Measurements from ENCODE around the gene ALG12.

The ALG12 gene

GRCh38 chr22:49910229-49911155 lies 7.7 kb downstream of the ALG12 start:
- no peak for DNase-seq

DNA sequence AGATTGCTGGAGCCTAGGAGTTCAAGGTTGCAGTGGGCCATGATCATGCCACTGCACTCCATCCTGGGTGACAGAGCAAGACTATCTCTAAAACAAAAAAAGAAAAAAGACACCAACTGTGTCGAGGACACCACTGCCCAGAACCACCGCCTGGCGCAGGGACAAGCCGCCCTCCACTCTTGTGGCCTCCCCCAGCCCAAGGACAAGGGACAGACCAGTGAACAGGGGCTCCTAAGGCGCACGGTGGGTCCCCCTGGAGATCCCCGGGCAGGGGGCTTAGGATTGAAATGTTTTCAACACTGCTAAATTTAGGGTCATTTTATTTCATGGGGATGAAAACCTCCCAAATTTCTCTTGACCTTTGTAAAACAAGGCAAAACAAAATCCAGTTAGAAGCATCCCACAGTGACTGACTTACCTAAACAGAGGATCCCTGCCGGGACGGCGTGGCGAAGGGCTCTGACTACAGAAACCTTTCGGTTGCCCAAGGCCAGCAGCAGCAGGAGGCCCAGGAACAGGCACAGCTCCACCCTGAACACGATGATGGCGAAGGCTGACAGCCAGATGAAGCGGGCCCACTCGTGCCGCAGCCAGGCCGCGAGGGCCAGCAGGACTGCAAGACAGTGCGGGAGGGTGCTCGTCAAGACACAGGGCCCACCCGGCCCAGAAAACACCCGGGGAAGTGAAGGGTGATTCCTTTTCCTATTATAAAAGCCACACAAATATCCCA lies 8.6 kb downstream of the ALG12 start:
- no peak for DNase-seq

GRCh38 chr22:49907807-49908206 lies 10.4 kb downstream of the ALG12 start:
- no peak for DNase-seq

DNA sequence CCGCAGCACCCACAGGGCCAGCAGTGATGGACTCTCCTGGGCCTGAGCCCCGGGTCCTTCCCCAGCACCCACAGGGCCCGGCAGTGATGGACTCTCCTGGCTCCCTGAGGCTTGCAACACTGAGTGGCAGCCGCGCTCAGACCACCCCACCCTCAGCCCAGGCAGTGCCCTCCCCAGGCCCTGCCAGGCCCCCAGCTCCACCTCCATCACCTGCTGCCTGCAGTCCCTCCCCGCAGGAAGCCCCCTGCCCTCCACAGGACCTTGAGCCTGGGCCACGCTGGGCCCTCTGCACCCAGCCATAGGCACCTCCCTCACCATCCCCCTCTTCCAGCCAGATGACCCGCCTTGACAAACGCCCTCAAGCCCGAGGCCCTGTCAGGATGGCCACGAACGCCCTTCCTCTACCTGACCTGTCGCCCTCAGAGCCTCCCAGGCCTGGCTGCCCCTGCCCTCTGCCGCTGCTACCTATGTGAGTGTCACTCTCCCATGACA lies 11.4 kb downstream of the ALG12 start:
- no peak for DNase-seq

DNA sequence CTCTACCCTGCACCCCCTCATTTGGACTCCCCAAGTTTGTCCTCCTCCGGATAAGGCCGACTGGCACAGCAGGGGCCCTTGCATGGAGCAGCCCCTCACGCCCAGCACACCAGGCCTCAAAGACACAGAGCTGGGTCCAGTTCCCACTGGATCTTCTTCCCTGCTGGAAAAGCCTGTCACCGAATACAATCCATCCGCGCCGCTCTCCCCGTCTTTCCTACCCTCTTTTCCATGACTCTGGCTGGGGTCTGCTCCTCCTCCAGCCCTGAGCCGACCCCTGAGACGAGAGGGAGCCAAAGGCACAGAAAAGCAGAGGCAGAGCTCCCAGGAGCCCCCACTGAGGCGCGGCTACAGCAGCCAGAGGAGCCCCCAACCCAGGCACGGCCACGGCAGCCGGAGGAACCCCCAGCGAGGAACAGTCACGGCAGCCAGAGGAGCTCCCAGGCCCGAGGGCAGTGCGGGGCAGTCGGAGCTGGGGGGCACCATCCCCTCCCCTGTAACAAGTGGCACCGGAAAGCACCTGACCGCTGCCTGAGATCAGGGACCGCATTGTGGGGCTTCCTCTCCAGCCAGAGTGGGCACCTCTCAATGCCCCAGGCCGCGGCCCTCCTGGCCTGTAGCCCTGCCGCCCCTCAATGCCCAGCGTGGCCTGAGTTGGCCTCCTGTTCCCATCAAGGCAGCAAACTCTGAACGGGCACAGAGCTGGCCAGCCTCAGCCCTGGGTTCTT lies 12.0 kb downstream of the ALG12 start:
- no peak for DNase-seq

- DNase-seq: no peak
Observed at GRCh38 chr22:49905465-49905864, 12.8 kb downstream of the ALG12 start.

DNA sequence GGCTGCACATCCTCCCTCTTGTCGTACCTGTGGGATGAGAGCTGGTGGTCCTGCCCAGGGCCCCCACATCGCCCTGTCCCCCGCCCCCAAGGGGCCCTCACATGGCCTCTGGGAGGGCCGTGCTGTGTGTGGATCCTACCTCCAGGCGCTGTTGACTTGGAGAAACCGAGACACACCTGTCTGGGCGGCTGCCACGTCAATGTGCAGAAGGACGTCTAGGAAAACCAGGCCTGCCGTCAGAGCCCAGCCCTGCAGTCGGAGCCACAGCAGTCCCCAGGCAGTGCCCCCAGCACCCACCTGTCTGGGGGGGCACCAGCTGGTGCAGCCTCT lies 14.2 kb downstream of the ALG12 start:
- no peak for DNase-seq

DNA sequence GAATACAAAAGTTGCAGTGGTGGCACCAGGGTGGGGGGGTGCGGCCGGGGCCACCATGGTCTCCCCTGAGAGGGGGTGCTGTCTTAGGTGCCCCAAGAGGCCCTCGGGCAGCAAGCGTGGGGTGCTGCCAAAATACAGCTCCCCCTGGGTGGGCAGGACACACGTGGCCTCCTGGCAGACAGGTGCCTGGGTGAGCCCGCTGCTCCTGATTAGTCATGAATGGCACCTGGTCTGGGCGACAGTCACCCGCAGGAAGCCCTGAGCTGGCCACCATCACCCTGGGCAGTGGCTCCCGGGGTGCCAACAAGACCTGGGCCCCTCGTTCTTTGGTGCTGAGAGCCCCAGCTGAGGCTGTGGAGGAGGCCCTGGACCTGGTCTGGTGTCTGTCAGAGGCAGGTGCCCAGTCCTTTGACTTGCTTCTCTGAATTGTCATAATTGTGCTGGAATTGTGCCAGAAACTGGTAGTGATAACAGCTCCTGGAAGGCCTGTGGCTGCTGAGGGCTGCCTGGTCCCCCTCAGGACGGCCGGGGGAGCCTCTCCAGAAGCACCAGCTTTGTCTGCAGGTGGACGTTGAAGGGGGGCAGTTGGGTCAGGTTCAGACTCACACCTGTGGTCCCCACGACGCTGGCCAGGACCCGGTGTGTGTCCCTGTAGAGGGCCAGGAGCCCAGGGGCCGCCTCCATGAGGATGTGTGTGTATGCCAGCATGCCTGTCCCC lies 14.8 kb downstream of the ALG12 start:
- DNase-seq: no peak

GRCh38 chr22:49901457-49901856 lies 16.8 kb downstream of the ALG12 start:
- DNase-seq: no peak

DNA sequence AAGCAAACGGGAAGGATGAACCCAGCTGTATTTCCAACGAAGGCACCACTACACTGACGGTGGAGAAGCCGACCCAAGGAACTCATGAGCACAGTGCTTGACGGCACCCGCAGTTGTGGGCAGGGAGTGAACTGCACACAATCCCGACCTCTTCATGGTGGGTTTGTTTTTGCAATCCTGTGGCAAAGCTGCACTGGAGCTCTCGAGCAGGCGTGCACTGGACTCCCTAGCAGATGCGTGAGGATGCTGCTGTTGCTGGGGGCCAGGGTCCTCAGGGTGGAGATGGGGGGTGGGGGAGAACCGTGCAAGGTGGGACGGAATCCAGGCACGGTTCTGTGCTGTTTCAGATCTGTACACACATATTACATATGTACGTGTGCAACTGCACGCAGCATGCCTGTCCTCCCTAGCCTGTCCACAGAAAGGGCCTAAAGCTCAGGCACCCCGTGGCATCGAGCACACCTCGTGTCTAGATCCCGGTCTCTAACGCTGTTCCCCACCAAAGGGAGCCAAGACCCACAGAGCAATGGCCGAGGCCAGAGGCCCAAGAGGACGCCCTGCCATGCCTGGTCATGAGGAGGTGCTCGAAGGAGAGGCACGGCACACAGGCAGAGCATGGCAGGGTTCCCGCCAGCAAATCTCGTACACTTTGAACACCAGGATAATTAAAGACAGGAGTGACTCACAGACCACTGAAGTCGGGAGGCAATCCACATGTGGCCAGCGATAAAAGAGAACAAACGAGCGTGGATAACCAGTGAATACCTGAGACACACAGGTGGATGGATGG lies 17.6 kb downstream of the ALG12 start:
- no peak for DNase-seq

- no peak for DNase-seq
Observed at GRCh38 chr22:49899530-49899929, 18.7 kb downstream of the ALG12 start.

- DNase-seq: no peak
Observed at GRCh38 chr22:49897015-49897684, 21.1 kb downstream of the ALG12 start.

GRCh38 chr22:49896201-49896600 lies 22.0 kb downstream of the ALG12 start:
- DNase-seq: no peak

DNA sequence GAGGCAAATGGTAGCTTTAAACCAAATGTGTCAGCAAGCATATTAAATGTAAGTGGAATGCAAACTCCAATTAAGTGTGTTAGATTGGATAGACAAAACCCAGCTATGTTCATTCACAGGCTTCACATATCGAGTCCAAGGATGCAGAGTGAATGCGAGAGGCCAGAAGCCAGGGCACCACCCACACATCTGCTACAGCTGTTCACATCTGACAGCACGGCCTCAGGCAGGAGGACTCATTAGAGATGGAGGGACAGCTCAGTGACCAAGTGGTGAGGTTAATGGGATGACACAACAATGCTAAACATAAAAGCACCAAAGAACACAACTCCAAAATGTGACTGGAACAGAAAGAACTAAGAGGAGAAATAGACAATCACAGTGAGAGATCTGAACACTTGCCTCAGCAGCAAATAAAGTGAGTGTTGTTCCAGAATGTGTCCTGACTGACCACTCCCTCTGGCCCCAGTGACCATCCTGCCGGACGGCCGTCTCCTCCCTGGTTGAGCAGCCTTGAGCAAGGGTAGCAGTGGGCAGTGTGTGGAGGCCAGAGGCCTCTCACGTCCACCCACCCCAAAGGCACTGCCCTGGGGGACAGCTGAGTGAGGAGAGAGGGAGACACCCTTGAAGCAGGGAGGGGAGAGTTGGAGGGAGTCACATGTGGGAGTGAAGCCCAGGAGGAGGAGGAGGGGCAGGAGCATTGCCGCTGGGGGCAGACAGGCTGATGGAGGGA lies 23.8 kb downstream of the ALG12 start:
- DNase-seq: no peak

DNA sequence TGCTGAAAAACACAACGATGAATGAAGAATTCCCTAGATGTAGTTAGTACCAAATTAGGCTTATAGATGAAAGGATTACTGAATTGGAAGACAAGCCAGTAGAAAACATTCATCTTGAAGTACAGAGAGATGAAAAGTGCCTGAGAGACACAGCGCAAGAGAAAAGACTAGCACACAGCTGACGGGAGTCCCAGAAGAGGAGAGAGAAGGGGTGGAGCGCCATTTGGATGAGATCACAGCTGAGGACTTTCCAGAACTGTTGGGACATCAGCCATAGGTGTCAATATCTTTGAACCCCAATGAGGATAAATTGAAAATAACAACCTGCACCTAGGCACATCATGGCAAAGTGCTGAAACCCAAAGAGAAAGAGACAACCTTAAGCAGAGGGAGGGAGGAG lies 25.2 kb downstream of the ALG12 start:
- DNase-seq: no peak

GRCh38 chr22:49892226-49892899 lies 25.9 kb downstream of the ALG12 start:
- DNase-seq: no peak

- DNase-seq: no peak
Observed at GRCh38 chr22:49889071-49889470, 29.2 kb downstream of the ALG12 start.

GRCh38 chr22:49887702-49888101 lies 30.5 kb downstream of the ALG12 start:
- no peak for DNase-seq

DNA sequence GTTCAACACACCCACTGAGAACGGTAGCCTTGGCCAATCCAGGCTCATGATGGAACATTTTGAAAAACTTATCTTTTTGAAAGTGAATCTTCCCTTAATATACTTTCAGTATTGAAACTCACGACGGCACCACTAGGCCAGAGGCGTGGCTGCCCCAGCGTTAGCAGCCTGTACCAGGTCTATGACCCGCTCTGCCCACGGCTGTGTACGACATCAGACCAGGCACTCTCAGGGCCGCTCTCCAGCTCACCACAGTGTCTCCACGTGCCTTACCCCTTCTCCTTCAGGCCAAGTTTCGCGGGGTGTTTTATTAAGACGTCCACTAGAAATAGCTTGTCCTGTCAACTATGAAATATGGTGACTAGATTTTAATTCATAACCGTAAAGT lies 31.2 kb downstream of the ALG12 start:
- no peak for DNase-seq

Data from T-helper 9 cell (primary cell).